ENCODE results near the gene SH2D1B.

DNA sequence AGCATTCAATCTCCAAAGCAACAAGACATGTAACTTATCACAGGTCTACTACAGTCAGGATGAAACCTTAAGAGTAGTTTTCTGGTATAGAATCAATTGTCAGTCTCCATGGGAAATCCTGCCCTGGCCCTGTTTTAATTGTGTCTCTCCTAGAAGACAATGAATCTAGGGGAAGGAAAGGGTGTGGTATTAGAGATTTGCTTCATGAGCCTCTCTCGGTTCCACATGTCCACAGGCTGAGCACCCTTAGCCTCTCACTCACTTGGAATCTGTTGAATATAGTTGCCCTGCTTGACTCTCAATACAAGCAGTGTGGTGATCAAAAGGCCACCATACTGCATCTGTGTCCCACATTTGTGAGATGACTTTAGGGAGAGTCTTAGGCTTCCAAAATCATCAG, 53.0 kb downstream of the SH2D1B start:
- TF ChIP-seq, protein P1, sequence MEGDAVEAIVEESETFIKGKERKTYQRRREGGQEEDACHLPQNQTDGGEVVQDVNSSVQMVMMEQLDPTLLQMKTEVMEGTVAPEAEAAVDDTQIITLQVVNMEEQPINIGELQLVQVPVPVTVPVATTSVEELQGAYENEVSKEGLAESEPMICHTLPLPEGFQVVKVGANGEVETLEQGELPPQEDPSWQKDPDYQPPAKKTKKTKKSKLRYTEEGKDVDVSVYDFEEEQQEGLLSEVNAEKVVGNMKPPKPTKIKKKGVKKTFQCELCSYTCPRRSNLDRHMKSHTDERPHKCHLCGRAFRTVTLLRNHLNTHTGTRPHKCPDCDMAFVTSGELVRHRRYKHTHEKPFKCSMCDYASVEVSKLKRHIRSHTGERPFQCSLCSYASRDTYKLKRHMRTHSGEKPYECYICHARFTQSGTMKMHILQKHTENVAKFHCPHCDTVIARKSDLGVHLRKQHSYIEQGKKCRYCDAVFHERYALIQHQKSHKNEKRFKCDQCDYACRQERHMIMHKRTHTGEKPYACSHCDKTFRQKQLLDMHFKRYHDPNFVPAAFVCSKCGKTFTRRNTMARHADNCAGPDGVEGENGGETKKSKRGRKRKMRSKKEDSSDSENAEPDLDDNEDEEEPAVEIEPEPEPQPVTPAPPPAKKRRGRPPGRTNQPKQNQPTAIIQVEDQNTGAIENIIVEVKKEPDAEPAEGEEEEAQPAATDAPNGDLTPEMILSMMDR (IDR thresholded peaks at IDR 0.05) = no peak
- TF ChIP-seq POLR2A (IDR thresholded peaks at IDR 0.05) = no peak
